HepG2 (cell line): ENCODE results near the gene GALK2. TPM values are rescaled to one million over a fixed set of nuclear protein-coding genes. Genes with fewer than 3 reads are reported as not detected.
A peak's percentile ranks its signal among the peaks of the same experiment; 100 is the strongest.

Experiments used
- ATF7-NPFF ChIP-seq: sonication (generic); formaldehyde crosslinking; IDR thresholded peaks from 2 replicates; pipeline ENCODE4 v1.8.1; 2023; ENCODE audit warnings: mild to moderate bottlenecking, low read depth, missing genetic modification reagents, moderate library complexity
- HOXA5 ChIP-seq: sonication (generic); formaldehyde crosslinking; IDR thresholded peaks from 2 replicates; pipeline ENCODE4 v1.4.0; 2020; ENCODE audit warnings: missing genetic modification reagents
- MAFG ChIP-seq: sonication (generic); formaldehyde crosslinking; IDR thresholded peaks from 2 replicates; pipeline ENCODE4 v1.5.1; 2020; ENCODE audit warnings: mild to moderate bottlenecking, missing genetic modification reagents
- MEIS1 ChIP-seq: sonication (generic); formaldehyde crosslinking; IDR thresholded peaks from 2 replicates; pipeline ENCODE4 v1.9.0; 2021; ENCODE audit warnings: mild to moderate bottlenecking, missing genetic modification reagents, moderate library complexity, borderline replicate concordance
- NONO ChIP-seq, 2 experiments: fragments of 450-650 bp in 1 of 2; sonication (generic) in 1 of 2; formaldehyde crosslinking in 1 of 2; IDR thresholded peaks in 1 of 2; conservative IDR thresholded peaks in 1 of 2; 2 replicates each; pipeline versions ENCODE4 v1.6.1 to v1.8.0; 2017 to 2022; ENCODE audit warnings: mild to moderate bottlenecking in 1 of 2, missing genetic modification reagents in 1 of 2, moderate library complexity in 1 of 2
- RFX1 ChIP-seq: fragments of 450-650 bp; IDR thresholded peaks from 2 replicates; pipeline ENCODE4 v1.6.1; 2017
- ZNF160 ChIP-seq: sonication (generic); formaldehyde crosslinking; IDR thresholded peaks from 2 replicates; pipeline ENCODE4 v1.8.0; 2022; ENCODE audit warnings: mild to moderate bottlenecking, inconsistent platforms, missing genetic modification reagents
- ZNF703 ChIP-seq: sonication (generic); formaldehyde crosslinking; IDR thresholded peaks from 2 replicates; pipeline ENCODE4 v1.5.1; 2020; ENCODE audit warnings: missing genetic modification reagents, mild to moderate bottlenecking, moderate library complexity, borderline replicate concordance
- ZNF724P ChIP-seq: sonication (generic); formaldehyde crosslinking; IDR thresholded peaks from 2 replicates; pipeline ENCODE4 v1.8.0; 2022; ENCODE audit warnings: missing genetic modification reagents, borderline replicate concordance
- polyA plus RNA-seq, 8 experiments: library from polyadenylated mRNA; depleted of rRNA in 3 of 8; stranded (reverse) in 7 of 8; unstranded in 1 of 8; fragments of >200 nt; fragmentation: Illumina TruSeq in 4 of 8; extraction: Trizol in 4 of 8; gene quantifications; 2 replicates each; pipeline versions ENCODE4 v1.2.1 to v1.2.3, GENCODE V29; 2011 to 2016; ENCODE audit warnings: low read depth in 4 of 8, missing spikeins in 1 of 8, mixed read lengths in 1 of 8; ENCODE audit not compliant: insufficient read depth in 1 of 8
- total RNA-seq, 5 experiments: library from RNA; depleted of rRNA; stranded (reverse); fragments of >200 nt; fragmentation: Illumina TruSeq; extraction: Trizol; gene quantifications; 2 replicates each; pipeline ENCODE4 v1.2.3, GENCODE V29; 2016; ENCODE audit warnings: low read depth in 1 of 5
- TF ChIP-seq, protein P1 (sequence below): sonication (generic); formaldehyde crosslinking; IDR thresholded peaks from 2 replicates; pipeline ENCODE4 v1.4.0; 2020; ENCODE audit warnings: missing genetic modification reagents
- TF ChIP-seq, protein P2 (sequence below): sonication (generic); formaldehyde crosslinking; conservative IDR thresholded peaks from 2 replicates; pipeline ENCODE4 v1.4.0; 2020; ENCODE audit warnings: missing genetic modification reagents
- TF ChIP-seq, protein P3 (sequence below): IDR thresholded peaks from 2 replicates; pipeline ENCODE4 v1.6.1; 2016; ENCODE audit warnings: low read depth
- TF ChIP-seq, protein P4 (sequence below): sonication (generic); formaldehyde crosslinking; IDR thresholded peaks from 2 replicates; pipeline ENCODE4 v1.4.0; 2020; ENCODE audit warnings: missing genetic modification reagents, borderline replicate concordance

GALK2 gene
- total and polyA plus RNA-seq, 2 of the 13 experiments (the other 11 are each of a cell fraction or from before 2014, with no cell fraction given), result 17.6 to 32.8 TPM

DNA sequence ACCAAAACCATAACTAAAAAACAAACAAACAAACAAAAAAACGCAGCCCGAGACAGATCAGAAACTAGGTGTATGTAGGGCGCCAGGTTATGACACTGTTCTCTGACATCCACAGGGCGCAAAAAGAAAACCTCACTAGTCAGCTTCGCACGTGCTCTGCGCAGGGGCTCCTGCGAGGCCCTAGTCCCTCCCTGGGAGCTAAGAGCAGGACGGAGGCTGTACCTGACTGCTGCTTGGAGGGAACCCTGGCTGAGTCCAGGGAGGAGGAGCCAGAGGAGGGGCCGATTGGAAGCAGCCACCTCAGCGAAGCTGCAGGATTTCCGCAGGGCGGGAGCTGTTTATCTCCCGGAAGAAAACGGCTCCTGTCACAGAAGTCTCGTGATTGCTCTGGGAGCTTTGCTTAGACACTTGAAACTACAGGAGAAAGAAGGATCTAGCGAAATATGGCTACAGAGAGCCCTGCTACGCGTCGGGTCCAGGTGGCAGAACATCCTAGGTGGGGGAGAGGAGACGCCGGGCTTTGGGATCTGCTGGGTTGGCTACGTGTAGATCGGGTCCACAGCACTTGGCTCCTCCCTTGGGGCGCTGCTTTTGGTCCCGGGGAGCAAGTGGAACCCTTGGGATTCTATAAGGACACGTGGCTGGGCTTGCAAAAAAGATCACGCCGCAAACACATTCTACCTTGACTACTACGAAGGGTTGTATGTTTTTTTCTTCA, at the start of gene GALK2 (continued):
- TF ChIP-seq, protein P1, sequence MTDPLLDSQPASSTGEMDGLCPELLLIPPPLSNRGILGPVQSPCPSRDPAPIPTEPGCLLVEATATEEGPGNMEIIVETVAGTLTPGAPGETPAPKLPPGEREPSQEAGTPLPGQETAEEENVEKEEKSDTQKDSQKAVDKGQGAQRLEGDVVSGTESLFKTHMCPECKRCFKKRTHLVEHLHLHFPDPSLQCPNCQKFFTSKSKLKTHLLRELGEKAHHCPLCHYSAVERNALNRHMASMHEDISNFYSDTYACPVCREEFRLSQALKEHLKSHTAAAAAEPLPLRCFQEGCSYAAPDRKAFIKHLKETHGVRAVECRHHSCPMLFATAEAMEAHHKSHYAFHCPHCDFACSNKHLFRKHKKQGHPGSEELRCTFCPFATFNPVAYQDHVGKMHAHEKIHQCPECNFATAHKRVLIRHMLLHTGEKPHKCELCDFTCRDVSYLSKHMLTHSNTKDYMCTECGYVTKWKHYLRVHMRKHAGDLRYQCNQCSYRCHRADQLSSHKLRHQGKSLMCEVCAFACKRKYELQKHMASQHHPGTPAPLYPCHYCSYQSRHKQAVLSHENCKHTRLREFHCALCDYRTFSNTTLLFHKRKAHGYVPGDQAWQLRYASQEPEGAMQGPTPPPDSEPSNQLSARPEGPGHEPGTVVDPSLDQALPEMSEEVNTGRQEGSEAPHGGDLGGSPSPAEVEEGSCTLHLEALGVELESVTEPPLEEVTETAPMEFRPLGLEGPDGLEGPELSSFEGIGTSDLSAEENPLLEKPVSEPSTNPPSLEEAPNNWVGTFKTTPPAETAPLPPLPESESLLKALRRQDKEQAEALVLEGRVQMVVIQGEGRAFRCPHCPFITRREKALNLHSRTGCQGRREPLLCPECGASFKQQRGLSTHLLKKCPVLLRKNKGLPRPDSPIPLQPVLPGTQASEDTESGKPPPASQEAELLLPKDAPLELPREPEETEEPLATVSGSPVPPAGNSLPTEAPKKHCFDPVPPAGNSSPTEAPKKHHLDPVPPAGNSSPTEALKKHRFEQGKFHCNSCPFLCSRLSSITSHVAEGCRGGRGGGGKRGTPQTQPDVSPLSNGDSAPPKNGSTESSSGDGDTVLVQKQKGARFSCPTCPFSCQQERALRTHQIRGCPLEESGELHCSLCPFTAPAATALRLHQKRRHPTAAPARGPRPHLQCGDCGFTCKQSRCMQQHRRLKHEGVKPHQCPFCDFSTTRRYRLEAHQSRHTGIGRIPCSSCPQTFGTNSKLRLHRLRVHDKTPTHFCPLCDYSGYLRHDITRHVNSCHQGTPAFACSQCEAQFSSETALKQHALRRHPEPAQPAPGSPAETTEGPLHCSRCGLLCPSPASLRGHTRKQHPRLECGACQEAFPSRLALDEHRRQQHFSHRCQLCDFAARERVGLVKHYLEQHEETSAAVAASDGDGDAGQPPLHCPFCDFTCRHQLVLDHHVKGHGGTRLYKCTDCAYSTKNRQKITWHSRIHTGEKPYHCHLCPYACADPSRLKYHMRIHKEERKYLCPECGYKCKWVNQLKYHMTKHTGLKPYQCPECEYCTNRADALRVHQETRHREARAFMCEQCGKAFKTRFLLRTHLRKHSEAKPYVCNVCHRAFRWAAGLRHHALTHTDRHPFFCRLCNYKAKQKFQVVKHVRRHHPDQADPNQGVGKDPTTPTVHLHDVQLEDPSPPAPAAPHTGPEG (CRISPR knock-in tag), result no peak; the same call in 1 of the 2 replicates
- TF ChIP-seq, protein P2, sequence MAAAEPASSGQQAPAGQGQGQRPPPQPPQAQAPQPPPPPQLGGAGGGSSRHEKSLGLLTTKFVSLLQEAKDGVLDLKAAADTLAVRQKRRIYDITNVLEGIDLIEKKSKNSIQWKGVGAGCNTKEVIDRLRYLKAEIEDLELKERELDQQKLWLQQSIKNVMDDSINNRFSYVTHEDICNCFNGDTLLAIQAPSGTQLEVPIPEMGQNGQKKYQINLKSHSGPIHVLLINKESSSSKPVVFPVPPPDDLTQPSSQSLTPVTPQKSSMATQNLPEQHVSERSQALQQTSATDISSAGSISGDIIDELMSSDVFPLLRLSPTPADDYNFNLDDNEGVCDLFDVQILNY, result no peak
- TF ChIP-seq, protein P3, sequence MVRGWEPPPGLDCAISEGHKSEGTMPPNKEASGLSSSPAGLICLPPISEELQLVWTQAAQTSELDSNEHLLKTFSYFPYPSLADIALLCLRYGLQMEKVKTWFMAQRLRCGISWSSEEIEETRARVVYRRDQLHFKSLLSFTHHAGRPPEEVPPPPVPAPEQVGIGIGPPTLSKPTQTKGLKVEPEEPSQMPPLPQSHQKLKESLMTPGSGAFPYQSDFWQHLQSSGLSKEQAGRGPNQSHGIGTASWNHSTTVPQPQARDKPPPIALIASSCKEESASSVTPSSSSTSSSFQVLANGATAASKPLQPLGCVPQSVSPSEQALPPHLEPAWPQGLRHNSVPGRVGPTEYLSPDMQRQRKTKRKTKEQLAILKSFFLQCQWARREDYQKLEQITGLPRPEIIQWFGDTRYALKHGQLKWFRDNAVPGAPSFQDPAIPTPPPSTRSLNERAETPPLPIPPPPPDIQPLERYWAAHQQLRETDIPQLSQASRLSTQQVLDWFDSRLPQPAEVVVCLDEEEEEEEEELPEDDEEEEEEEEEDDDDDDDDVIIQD (CRISPR knock-in tag), result no peak; the same call in 1 of the 2 replicates
- peak; percentile 81; the same call in 1 of the 2 replicates for TF ChIP-seq ATF7-NPFF
- TF ChIP-seq MAFG (CRISPR knock-in tag), result no peak
- TF ChIP-seq, protein P4, sequence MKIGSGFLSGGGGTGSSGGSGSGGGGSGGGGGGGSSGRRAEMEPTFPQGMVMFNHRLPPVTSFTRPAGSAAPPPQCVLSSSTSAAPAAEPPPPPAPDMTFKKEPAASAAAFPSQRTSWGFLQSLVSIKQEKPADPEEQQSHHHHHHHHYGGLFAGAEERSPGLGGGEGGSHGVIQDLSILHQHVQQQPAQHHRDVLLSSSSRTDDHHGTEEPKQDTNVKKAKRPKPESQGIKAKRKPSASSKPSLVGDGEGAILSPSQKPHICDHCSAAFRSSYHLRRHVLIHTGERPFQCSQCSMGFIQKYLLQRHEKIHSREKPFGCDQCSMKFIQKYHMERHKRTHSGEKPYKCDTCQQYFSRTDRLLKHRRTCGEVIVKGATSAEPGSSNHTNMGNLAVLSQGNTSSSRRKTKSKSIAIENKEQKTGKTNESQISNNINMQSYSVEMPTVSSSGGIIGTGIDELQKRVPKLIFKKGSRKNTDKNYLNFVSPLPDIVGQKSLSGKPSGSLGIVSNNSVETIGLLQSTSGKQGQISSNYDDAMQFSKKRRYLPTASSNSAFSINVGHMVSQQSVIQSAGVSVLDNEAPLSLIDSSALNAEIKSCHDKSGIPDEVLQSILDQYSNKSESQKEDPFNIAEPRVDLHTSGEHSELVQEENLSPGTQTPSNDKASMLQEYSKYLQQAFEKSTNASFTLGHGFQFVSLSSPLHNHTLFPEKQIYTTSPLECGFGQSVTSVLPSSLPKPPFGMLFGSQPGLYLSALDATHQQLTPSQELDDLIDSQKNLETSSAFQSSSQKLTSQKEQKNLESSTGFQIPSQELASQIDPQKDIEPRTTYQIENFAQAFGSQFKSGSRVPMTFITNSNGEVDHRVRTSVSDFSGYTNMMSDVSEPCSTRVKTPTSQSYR, result no peak
- 0 out of 2 replicates have a peak, but pooled peaks have one; percentile 79 for TF ChIP-seq MEIS1
- no peak for TF ChIP-seq ZNF703 (CRISPR knock-in tag)
- no peak for TF ChIP-seq NONO (IDR thresholded peaks at IDR 0.05)
- peak; percentile 37; the same call in 1 of the 2 replicates for TF ChIP-seq NONO (CRISPR knock-in tag; conservative IDR thresholded peaks at IDR 0.05)
- TF ChIP-seq RFX1, result no peak
- TF ChIP-seq ZNF160 (CRISPR knock-in tag), result no peak
- TF ChIP-seq HOXA5 (CRISPR knock-in tag), result peak; percentile 57; the same call in 1 of the 2 replicates
- peak; percentile 62; the same call in 1 of the 2 replicates for TF ChIP-seq ZNF724P (CRISPR knock-in tag)
